Measurements from ENCODE around the gene ACADVL. TPM values are rescaled to one million over a fixed set of nuclear protein-coding genes. Genes with fewer than 3 reads are reported as not detected.

The ACADVL gene
- total and polyA plus RNA-seq, 4 donors, result 158 to 774 (median 545) TPM

- Histone ChIP-seq H3K27ac (ENCODE audit: low read depth in 1 of 2, low read length in 1 of 2) (no peak overlapping the region), H3K9ac (ENCODE audit: insufficient read depth in 1 of 2, low read length in 2 of 2) (no peak overlapping the region)
- 57 to 70% methylated on average over 10 to 15 of the region's 15 CpGs for WGBS, 2 donors
Observed at GRCh38 chr17:7205561-7205960, 14.2 kb upstream of the ACADVL start.

GRCh38 chr17:7207120-7208001 is 12.4 kb upstream of the ACADVL start:
- H3K27ac ChIP-seq (ENCODE audit: low read depth in 1 of 2, low read length in 1 of 2), result no peak overlapping the region
- TF ChIP-seq CTCF (IDR thresholded peaks at IDR 0.05; ENCODE audit: control extremely low read depth, extremely low read depth), result no peak
- peaks cover 0 to 24% (median 6%) of the 10 kb centered on the region in 5 donors for H3K4me1 ChIP-seq (ENCODE audit: control insufficient read depth in 5 of 5, insufficient read depth in 5 of 5, low read length in 5 of 5)
- no peaks in the 10 kb centered on the region for H3K9me3 ChIP-seq (ENCODE audit: control insufficient read depth in 4 of 4, insufficient read depth in 3 of 4, low read length in 3 of 4)
- DNase-seq (no peak), ATAC-seq (ENCODE audit: insufficient read depth, low FRiP score) (no peak)
- H3K36me3 ChIP-seq (ENCODE audit: control insufficient read depth in 4 of 4, insufficient read depth in 4 of 4, low read length in 4 of 4), result peaks cover 0 to 10% (median 6%) of the 10 kb centered on the region in 4 donors
- no peaks in the 10 kb centered on the region for H3K27me3 ChIP-seq (ENCODE audit: control insufficient read depth in 3 of 3, insufficient read depth in 3 of 3, low read length in 2 of 3)
- 91 to 93% methylated on average over 24 of the region's 24 CpGs for WGBS, 2 donors
- H3K9ac ChIP-seq (ENCODE audit: insufficient read depth in 1 of 2, low read length in 2 of 2), result no peak overlapping the region
- no peak overlapping the region for H3K4me3 ChIP-seq

More at GRCh38 chr17:7205561-7205960, 14.2 kb upstream of the ACADVL start:
- peaks cover 0 to 12% (median 6%) of the 10 kb centered on the region in 4 donors for H3K36me3 ChIP-seq (ENCODE audit: control insufficient read depth in 4 of 4, insufficient read depth in 4 of 4, low read length in 4 of 4)
- no peaks in the 10 kb centered on the region for H3K27me3 ChIP-seq (ENCODE audit: control insufficient read depth in 3 of 3, insufficient read depth in 3 of 3, low read length in 2 of 3)
- DNase-seq (no peak), ATAC-seq (ENCODE audit: insufficient read depth, low FRiP score) (no peak)
- TF ChIP-seq CTCF (IDR thresholded peaks at IDR 0.05; ENCODE audit: control extremely low read depth, extremely low read depth), result no peak
- no peak overlapping the region for H3K4me3 ChIP-seq
- no peaks in the 10 kb centered on the region for H3K9me3 ChIP-seq (ENCODE audit: control insufficient read depth in 4 of 4, insufficient read depth in 3 of 4, low read length in 3 of 4)
- peaks cover 0 to 17% (median 6%) of the 10 kb centered on the region in 5 donors for H3K4me1 ChIP-seq (ENCODE audit: control insufficient read depth in 5 of 5, insufficient read depth in 5 of 5, low read length in 5 of 5)

DNA sequence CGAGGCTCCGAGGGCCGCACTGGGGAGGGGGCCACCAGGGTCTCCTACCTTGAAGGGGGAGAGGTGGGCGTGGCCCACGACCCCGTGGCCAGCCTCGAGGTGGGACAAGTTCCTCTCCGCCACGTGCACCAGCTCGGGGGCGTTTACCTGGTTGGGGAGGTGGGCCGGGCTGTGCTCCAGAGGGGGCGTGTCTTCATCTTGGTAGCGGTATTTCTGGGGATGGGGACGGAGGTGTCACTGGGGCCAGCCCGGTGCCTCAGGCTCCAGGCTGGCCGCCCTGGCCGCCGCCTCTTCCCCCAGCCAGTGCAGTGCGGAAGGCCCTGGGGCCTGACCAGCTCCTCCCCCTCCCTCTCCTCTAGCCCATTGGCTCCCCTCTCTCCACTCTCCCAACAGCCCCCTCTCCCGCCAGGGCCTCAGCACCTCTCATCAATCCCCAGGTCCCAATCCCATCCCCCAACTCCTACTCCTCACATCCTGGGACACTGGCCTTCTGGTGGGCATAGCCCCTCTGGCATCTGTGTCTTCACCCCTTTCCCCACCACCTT is 11.6 kb upstream of the ACADVL start:
- WGBS, 2 donors, result 73 to 81% methylated on average over 21 of the region's 21 CpGs

More for the DNA sequence above, 11.6 kb upstream of the ACADVL start:
- Histone ChIP-seq H3K9me3 (ENCODE audit: control insufficient read depth in 4 of 4, insufficient read depth in 3 of 4, low read length in 3 of 4) (no peaks in the 10 kb centered on the region), H3K27ac (ENCODE audit: low read depth in 1 of 2, low read length in 1 of 2) (no peak overlapping the region), H3K4me3 (no peak overlapping the region), H3K9ac (ENCODE audit: insufficient read depth in 1 of 2, low read length in 2 of 2) (no peak overlapping the region), H3K4me1 (ENCODE audit: control insufficient read depth in 5 of 5, insufficient read depth in 5 of 5, low read length in 5 of 5) (peaks cover 0 to 25% (median 6%) of the 10 kb centered on the region in 5 donors), H3K27me3 (ENCODE audit: control insufficient read depth in 3 of 3, insufficient read depth in 3 of 3, low read length in 2 of 3) (no peaks in the 10 kb centered on the region), H3K36me3 (ENCODE audit: control insufficient read depth in 4 of 4, insufficient read depth in 4 of 4, low read length in 4 of 4) (peaks cover 0 to 3% (median 2%) of the 10 kb centered on the region in 4 donors)
- DNase-seq (no peak), ATAC-seq (ENCODE audit: insufficient read depth, low FRiP score) (no peak)
- no peak for TF ChIP-seq CTCF (IDR thresholded peaks at IDR 0.05; ENCODE audit: control extremely low read depth, extremely low read depth)
